A549 treated with CpdA at 1 μM for 4 hours (cell line): ENCODE data around the gene AQP10. TPM values are rescaled to one million over a fixed set of nuclear protein-coding genes. Genes with fewer than 3 reads are reported as not detected.

ENCODE experiments used
- total RNA-seq: library from RNA; stranded (reverse); fragments of 200-300 nt; extraction: Qiagen RNA extraction; gene quantifications from 5 replicates; pipeline ENCODE4 v1.2.3, GENCODE V29; 2022; ENCODE audit warnings: low read depth

AQP10 gene
- total RNA-seq, result not detected in 5 replicates

GRCh38 chr1:154320882-154321608 is at the start of gene AQP10:
AQP10 (plus strand) TSS chr1:154321093; CDS start chr1:154321156, 63 bp downstream.

GRCh38 chr1:154272217-154272998 is 48.5 kb upstream of the AQP10 start, which contains the start of gene HAX1:
HAX1 (plus strand) TSS chr1:154272629; CDS start chr1:154272724, 95 bp downstream.

GRCh38 chr1:154324669-154325582 is 4.0 kb downstream of the AQP10 start, which contains the start of gene ATP8B2:
ATP8B2 (plus strand) TSS chr1:154325525; CDS start chr1:154328142, 2,617 bp downstream.

Other genes with a start within 250 kb of the AQP10 start
- not detected in 5 replicates for gene NUP210L, start 166.0 kb upstream of the AQP10 start, total RNA-seq
- 443 to 631 TPM (median 459 TPM) in 5 replicates for gene TPM3, start 129.0 kb upstream of the AQP10 start, total RNA-seq
- not detected in 5 replicates for gene CFAP141, start 114.8 kb upstream of the AQP10 start, total RNA-seq
- gene UBAP2L, start 100.1 kb upstream of the AQP10 start, total RNA-seq, result 112 to 120 TPM (median 115 TPM) in 5 replicates
- gene HAX1, start 48.5 kb upstream of the AQP10 start, total RNA-seq, result 95.2 to 114 TPM (median 101 TPM) in 5 replicates
- 22.0 to 38.9 TPM (median 31.0 TPM) in 5 replicates for gene ATP8B2, start 4.4 kb downstream of the AQP10 start, total RNA-seq
- 10.1 to 13.8 TPM (median 11.3 TPM) in 5 replicates for gene IL6R, start 84.2 kb downstream of the AQP10 start, total RNA-seq
- 0.07 TPM in 1 of 5 replicates, not detected in the others for gene TDRD10, start 181.1 kb downstream of the AQP10 start, total RNA-seq
- gene SHE, start 181.3 kb downstream of the AQP10 start, total RNA-seq, result 0.02 to 0.07 TPM (median 0.03 TPM) in 5 replicates
- 57.3 to 68.4 TPM (median 63.4 TPM) in 5 replicates for gene UBE2Q1, start 237.6 kb downstream of the AQP10 start, total RNA-seq
- gene CHRNB2, start 246.7 kb downstream of the AQP10 start, total RNA-seq, result 0.34 to 0.58 TPM (median 0.38 TPM) in 5 replicates